Suprapubic skin (tissue), 4 donors: ENCODE results near the gene GPM6B.

ENCODE experiments used
- POLR2A ChIP-seq, 2 donors: fragments of 450-650 bp; IDR thresholded peaks; one replicate each; pipeline ENCODE4 v1.6.1; 2017; ENCODE audit warnings: antibody characterized with exemption in 2 of 2, mild to moderate bottlenecking in 2 of 2, moderate library complexity in 2 of 2
- POLR2AphosphoS5 ChIP-seq, 3 donors: sonication (generic); formaldehyde crosslinking; IDR thresholded peaks; one replicate each; pipeline ENCODE4 v1.6.1; 2017; ENCODE audit warnings: antibody characterized with exemption in 3 of 3

- TF ChIP-seq POLR2A (IDR thresholded peaks at IDR 0.05) (no peak), POLR2AphosphoS5 (IDR thresholded peaks at IDR 0.05) (no peak)
Measured at GRCh38 chrX:13776387-13776786, 40.5 kb downstream of the GPM6B start.
